A549 (cell line): ENCODE results near the gene TTC13. TPM values are rescaled to one million over a fixed set of nuclear protein-coding genes. Genes with fewer than 3 reads are reported as not detected.

ENCODE experiments used
- ATAC-seq, 2 experiments: fragments of 200-7000 bp in 1 of 2; fragments of >200 bp in 1 of 2; cut with Nextera tagmentation in 1 of 2; cut with Tn5 transposase in 1 of 2; 3 replicates each; pipeline versions ENCODE4 v1.8.0 to v1.9.1; 2018 to 2020; ENCODE audit warnings: mild to moderate bottlenecking in 1 of 2, moderate library complexity in 1 of 2
- CTCF ChIA-PET: fragments of 300-600 bp; sonication (Branson Sonifier 250); formaldehyde crosslinking; extraction: SDS; loops from one replicate; lab custom pipeline; 2021; ENCODE audit warnings: antibody characterized with exemption, inconsistent platforms; lab: Yijun Ruan, JAX
- POLR2A ChIA-PET: fragments of 350-600 bp; formaldehyde crosslinking; extraction: SDS; loops from one replicate; lab custom pipeline; 2021; ENCODE audit warnings: antibody characterized with exemption, inconsistent platforms; lab: Yijun Ruan, JAX
- DNase-seq, 2 experiments: peaks; one replicate each; pipeline versions ENCODE4 v3.0.0 to v3.0.0-alpha.2; 2011 to 2016; ENCODE audit warnings: low read depth in 1 of 2, low spot score in 1 of 2
- FAIRE-seq: peaks from 2 replicates; lab custom pipeline; 2011; peaks lifted over from hg19 to GRCh38; lab: Jason Lieb, UNC
- H3K27ac ChIP-seq, 2 experiments: fragments of >200 bp; sonication (Bioruptor Twin); formaldehyde crosslinking; 3 replicates each; pipeline ENCODE4 v1.5.1; 2016 to 2017
- H3K4me1 ChIP-seq: fragments of >200 bp; sonication (Bioruptor Twin); formaldehyde crosslinking; 3 replicates; pipeline ENCODE4 v1.6.1; 2016
- H3K4me2 ChIP-seq: fragments of >200 bp; sonication (Bioruptor Twin); formaldehyde crosslinking; 3 replicates; pipeline ENCODE4 v1.6.1; 2016
- H3K4me3 ChIP-seq: fragments of >200 bp; sonication (Bioruptor Twin); formaldehyde crosslinking; 3 replicates; pipeline ENCODE4 v1.5.1; 2016
- H3K9me3 ChIP-seq: fragments of >200 bp; sonication (Bioruptor Twin); formaldehyde crosslinking; 3 replicates; pipeline ENCODE4 v1.6.1; 2016
- BCL3 ChIP-seq: fragments of >200 bp; sonication (Bioruptor Twin); formaldehyde crosslinking; IDR thresholded peaks from 3 replicates; pipeline ENCODE4 v1.6.1; 2016
- CEBPB ChIP-seq, 2 experiments: fragments of >200 bp in 1 of 2; sonication (Bioruptor Twin) in 1 of 2; formaldehyde crosslinking in 1 of 2; IDR thresholded peaks; 2 replicates each; pipeline ENCODE4 v1.6.1; 2012 to 2016
- CHD4 ChIP-seq: fragments of 200-600 bp; sonication (generic); IDR thresholded peaks from 2 replicates; pipeline ENCODE4 v1.6.1; 2016; ENCODE audit warnings: antibody characterized with exemption, mild to moderate bottlenecking, borderline replicate concordance
- EHF ChIP-seq: fragments of 250-450 bp; sonication (Bioruptor Pico); IDR thresholded peaks from 2 replicates; pipeline ENCODE4 v1.5.0; 2020; ENCODE audit warnings: mild to moderate bottlenecking
- EHMT2 ChIP-seq: fragments of 200-600 bp; sonication (generic); IDR thresholded peaks from 2 replicates; pipeline ENCODE4 v1.6.1; 2016; ENCODE audit warnings: antibody characterized with exemption, low read depth, mild to moderate bottlenecking, moderate library complexity
- EP300 ChIP-seq, 2 experiments: fragments of >200 bp; sonication (Bioruptor Twin); formaldehyde crosslinking; IDR thresholded peaks; 2 replicates in 1 of 2; 3 replicates in 1 of 2; pipeline ENCODE4 v1.6.1; 2016 to 2017
- ESRRA ChIP-seq: fragments of 150-350 bp; IDR thresholded peaks from 2 replicates; pipeline ENCODE4 v1.6.1; 2014; ENCODE audit warnings: mild to moderate bottlenecking, low read length, borderline replicate concordance
- FOSB ChIP-seq: fragments of 250-450 bp; sonication (Bioruptor Pico); IDR thresholded peaks from 2 replicates; pipeline ENCODE4 v1.5.0; 2020; ENCODE audit warnings: mild to moderate bottlenecking, moderate library complexity
- HDAC2 ChIP-seq: fragments of 200-600 bp; sonication (generic); IDR thresholded peaks from 2 replicates; pipeline ENCODE4 v1.6.1; 2016
- HES2 ChIP-seq: fragments of >200 bp; sonication (Bioruptor Twin); formaldehyde crosslinking; IDR thresholded peaks from 2 replicates; pipeline ENCODE4 v1.6.1; 2016
- HOXB5 ChIP-seq: fragments of 250-450 bp; sonication (Bioruptor Pico); IDR thresholded peaks from 2 replicates; pipeline ENCODE4 v1.5.0; 2020; ENCODE audit warnings: mild to moderate bottlenecking, moderate library complexity
- JUN ChIP-seq, 2 experiments: fragments of >200 bp; sonication (Bioruptor Twin); formaldehyde crosslinking; IDR thresholded peaks; 2 replicates in 1 of 2; 3 replicates in 1 of 2; pipeline ENCODE4 v1.6.1; 2016 to 2017
- JUNB ChIP-seq: fragments of >200 bp; sonication (Bioruptor Twin); formaldehyde crosslinking; IDR thresholded peaks from 2 replicates; pipeline ENCODE4 v1.6.1; 2016
- KDM1A ChIP-seq: fragments of 200-600 bp; sonication (generic); IDR thresholded peaks from 2 replicates; pipeline ENCODE4 v1.6.1; 2016; ENCODE audit warnings: low read depth, mild to moderate bottlenecking
- MAFK ChIP-seq: fragments of 450-650 bp; IDR thresholded peaks from 2 replicates; pipeline ENCODE4 v1.6.1; 2014; ENCODE audit not compliant: partially characterized antibody
- MAX ChIP-seq: IDR thresholded peaks from 2 replicates; pipeline ENCODE4 v1.6.1; 2012
- MAZ ChIP-seq: fragments of 150-350 bp; IDR thresholded peaks from 2 replicates; pipeline ENCODE4 v1.6.1; 2014; ENCODE audit warnings: antibody characterized with exemption, low read depth, low read length, borderline replicate concordance
- MYC ChIP-seq: IDR thresholded peaks from 2 replicates; pipeline ENCODE4 v1.6.1; 2012; ENCODE audit warnings: mild to moderate bottlenecking, inconsistent platforms, low read length, improper control_type of control experiment, borderline replicate concordance
- NPAS2 ChIP-seq: fragments of 250-450 bp; sonication (Bioruptor Pico); IDR thresholded peaks from 2 replicates; pipeline ENCODE4 v1.8.0; 2022; ENCODE audit warnings: mild to moderate bottlenecking, moderate library complexity, borderline replicate concordance
- POLR2AphosphoS2 ChIP-seq: conservative IDR thresholded peaks from 2 replicates; pipeline ENCODE4 v1.6.1; 2012; ENCODE audit warnings: low read length, improper control_type of control experiment, inconsistent platforms
- RARB ChIP-seq: fragments of 250-450 bp; sonication (Bioruptor Pico); IDR thresholded peaks from 2 replicates; pipeline ENCODE4 v1.8.0; 2021; ENCODE audit warnings: mild to moderate bottlenecking, moderate library complexity
- RNF2 ChIP-seq: fragments of 200-600 bp; sonication (generic); IDR thresholded peaks from 2 replicates; pipeline ENCODE4 v1.6.1; 2016; ENCODE audit warnings: low read depth, mild to moderate bottlenecking, antibody characterized with exemption, moderate library complexity, borderline replicate concordance
- SMC3 ChIP-seq: fragments of >200 bp; sonication (Bioruptor Twin); formaldehyde crosslinking; IDR thresholded peaks from 3 replicates; pipeline ENCODE4 v1.6.1; 2018; ENCODE audit warnings: inconsistent platforms
- SREBF2 ChIP-seq: fragments of 450-650 bp; IDR thresholded peaks from 2 replicates; pipeline ENCODE4 v1.6.1; 2014; ENCODE audit warnings: mild to moderate bottlenecking, moderate library complexity
- TP53 ChIP-seq: fragments of 250-450 bp; sonication (Bioruptor Pico); IDR thresholded peaks from 2 replicates; pipeline ENCODE4 v1.5.0; 2021; ENCODE audit warnings: mild to moderate bottlenecking, moderate library complexity
- ZNF302 ChIP-seq: fragments of 250-450 bp; sonication (Bioruptor Pico); IDR thresholded peaks from 2 replicates; pipeline ENCODE4 v1.9.0; 2021; ENCODE audit warnings: inconsistent platforms, mild to moderate bottlenecking, moderate library complexity
- WGBS: methylation state at CpG from one replicate; pipeline ENCODE4 v1.1.6; 2017; ENCODE audit errors: missing lambda C conversion rate; 5-methylcytosine and 5-hydroxymethylcytosine counted together
- polyA plus RNA-seq, 4 experiments: library from polyadenylated mRNA; depleted of rRNA in 3 of 4; stranded (reverse); fragments of >200 nt; fragmentation: RNase III in 1 of 4; extraction: RNeasy Plus Mini Kit Qiagen cat#74134 plus additional on column Dnase treatment in 1 of 4; gene quantifications; 2 replicates in 3 of 4; 3 replicates in 1 of 4; pipeline ENCODE4 v1.2.3, GENCODE V29; 2011 to 2017
- TF ChIP-seq, protein P1 (sequence below): IDR thresholded peaks from 2 replicates; pipeline ENCODE4 v1.6.1; 2012; ENCODE audit warnings: low read depth, borderline replicate concordance
- TF ChIP-seq, protein P2 (sequence below): fragments of 150-350 bp; IDR thresholded peaks from 2 replicates; pipeline ENCODE4 v1.6.1; 2014; ENCODE audit warnings: low read depth, mild to moderate bottlenecking, low read length
- TF ChIP-seq, protein P3 (sequence below): fragments of 200-600 bp; sonication (generic); IDR thresholded peaks from 2 replicates; pipeline ENCODE4 v1.6.1; 2016; ENCODE audit warnings: antibody characterized with exemption, mild to moderate bottlenecking, moderate library complexity

The TTC13 gene
- polyA plus RNA-seq, 2 of the 4 experiments (the other 2 are of a cell fraction): 12.5 to 22.7 TPM

DNA sequence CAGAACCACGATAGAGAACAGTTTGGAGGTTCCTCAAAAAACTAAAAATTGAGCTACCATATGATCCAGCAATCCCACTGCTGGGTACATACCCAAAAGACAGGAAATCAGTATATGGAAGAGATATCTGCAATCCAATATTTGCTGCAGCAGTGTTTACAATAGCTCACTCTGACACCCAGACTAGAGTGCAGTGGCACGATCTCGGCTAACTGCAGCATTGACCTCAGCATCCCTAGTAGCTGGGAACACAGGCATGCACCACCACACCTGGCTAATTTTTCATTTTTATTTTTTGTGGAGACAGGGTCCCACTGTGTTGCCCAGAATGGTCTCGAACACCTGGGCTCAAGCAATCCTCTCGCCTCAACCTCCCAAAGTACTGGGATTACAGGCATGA is 13.1 kb downstream of the TTC13 start:
- H3K27ac ChIP-seq: no peak overlapping the region
- FAIRE-seq (no peak), ATAC-seq (no peak), DNase-seq (no peak)
- CTCF ChIA-PET: no interaction called here
- H3K4me2 ChIP-seq: no peak overlapping the region
- no peaks in the 10 kb centered on the region for H3K9me3 ChIP-seq
- H3K4me3 ChIP-seq: no peak overlapping the region
- TF ChIP-seq POLR2AphosphoS2 (no peak), TP53 (CRISPR knock-in tag) (no peak), EHF (CRISPR knock-in tag) (no peak), ESRRA (no peak), FOSB (CRISPR knock-in tag) (no peak), ZNF302 (CRISPR knock-in tag) (no peak), SREBF2 (no peak), EHMT2 (no peak), CHD4 (no peak), EP300 (IDR thresholded peaks at IDR 0.05) (no peak), MAFK (no peak), RARB (CRISPR knock-in tag) (no peak), RNF2 (no peak), CEBPB (IDR thresholded peaks at IDR 0.05) (no peak)
- TF ChIP-seq, protein P1, sequence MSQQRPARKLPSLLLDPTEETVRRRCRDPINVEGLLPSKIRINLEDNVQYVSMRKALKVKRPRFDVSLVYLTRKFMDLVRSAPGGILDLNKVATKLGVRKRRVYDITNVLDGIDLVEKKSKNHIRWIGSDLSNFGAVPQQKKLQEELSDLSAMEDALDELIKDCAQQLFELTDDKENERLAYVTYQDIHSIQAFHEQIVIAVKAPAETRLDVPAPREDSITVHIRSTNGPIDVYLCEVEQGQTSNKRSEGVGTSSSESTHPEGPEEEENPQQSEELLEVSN: no peak
- TF ChIP-seq, protein P2, sequence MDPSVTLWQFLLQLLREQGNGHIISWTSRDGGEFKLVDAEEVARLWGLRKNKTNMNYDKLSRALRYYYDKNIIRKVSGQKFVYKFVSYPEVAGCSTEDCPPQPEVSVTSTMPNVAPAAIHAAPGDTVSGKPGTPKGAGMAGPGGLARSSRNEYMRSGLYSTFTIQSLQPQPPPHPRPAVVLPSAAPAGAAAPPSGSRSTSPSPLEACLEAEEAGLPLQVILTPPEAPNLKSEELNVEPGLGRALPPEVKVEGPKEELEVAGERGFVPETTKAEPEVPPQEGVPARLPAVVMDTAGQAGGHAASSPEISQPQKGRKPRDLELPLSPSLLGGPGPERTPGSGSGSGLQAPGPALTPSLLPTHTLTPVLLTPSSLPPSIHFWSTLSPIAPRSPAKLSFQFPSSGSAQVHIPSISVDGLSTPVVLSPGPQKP: no peak
- WGBS: 92% methylated on average over 5 of the region's 5 CpGs
- H3K4me1 ChIP-seq: no peaks in the 10 kb centered on the region
- POLR2A ChIA-PET: no interaction called here

DNA sequence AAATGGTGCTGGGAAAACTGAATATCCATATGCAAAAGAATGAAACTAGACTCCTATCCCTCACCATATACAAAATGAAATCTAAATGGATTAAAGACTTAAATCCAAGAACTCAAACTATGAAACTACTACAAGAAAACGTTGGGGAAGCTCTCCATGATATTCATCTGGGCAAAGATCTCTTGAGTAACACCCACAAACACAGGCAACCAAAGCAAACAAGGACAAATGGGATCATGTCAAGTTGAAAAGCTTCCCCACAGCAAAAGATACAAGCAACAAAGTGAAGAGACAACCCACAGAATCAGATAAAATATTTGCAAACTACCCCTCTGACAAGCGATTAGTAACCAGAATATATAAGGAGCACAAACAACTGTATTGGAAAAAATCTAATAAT is 13.8 kb downstream of the TTC13 start:
- Histone ChIP-seq H3K4me3 (no peak overlapping the region), H3K4me2 (no peak overlapping the region), H3K4me1 (no peaks in the 10 kb centered on the region), H3K27ac (no peak overlapping the region), H3K9me3 (no peaks in the 10 kb centered on the region)
- DNase-seq: no peak
- FAIRE-seq: no peak
- ChIA-PET CTCF (no interaction called here), POLR2A (no interaction called here)
- 48% methylated on average over 2 of the region's 2 CpGs for WGBS
- TF ChIP-seq JUN (IDR thresholded peaks at IDR 0.05): no peak
- TF ChIP-seq MAZ: no peak
- TF ChIP-seq MYC: no peak
- TF ChIP-seq, protein P3, sequence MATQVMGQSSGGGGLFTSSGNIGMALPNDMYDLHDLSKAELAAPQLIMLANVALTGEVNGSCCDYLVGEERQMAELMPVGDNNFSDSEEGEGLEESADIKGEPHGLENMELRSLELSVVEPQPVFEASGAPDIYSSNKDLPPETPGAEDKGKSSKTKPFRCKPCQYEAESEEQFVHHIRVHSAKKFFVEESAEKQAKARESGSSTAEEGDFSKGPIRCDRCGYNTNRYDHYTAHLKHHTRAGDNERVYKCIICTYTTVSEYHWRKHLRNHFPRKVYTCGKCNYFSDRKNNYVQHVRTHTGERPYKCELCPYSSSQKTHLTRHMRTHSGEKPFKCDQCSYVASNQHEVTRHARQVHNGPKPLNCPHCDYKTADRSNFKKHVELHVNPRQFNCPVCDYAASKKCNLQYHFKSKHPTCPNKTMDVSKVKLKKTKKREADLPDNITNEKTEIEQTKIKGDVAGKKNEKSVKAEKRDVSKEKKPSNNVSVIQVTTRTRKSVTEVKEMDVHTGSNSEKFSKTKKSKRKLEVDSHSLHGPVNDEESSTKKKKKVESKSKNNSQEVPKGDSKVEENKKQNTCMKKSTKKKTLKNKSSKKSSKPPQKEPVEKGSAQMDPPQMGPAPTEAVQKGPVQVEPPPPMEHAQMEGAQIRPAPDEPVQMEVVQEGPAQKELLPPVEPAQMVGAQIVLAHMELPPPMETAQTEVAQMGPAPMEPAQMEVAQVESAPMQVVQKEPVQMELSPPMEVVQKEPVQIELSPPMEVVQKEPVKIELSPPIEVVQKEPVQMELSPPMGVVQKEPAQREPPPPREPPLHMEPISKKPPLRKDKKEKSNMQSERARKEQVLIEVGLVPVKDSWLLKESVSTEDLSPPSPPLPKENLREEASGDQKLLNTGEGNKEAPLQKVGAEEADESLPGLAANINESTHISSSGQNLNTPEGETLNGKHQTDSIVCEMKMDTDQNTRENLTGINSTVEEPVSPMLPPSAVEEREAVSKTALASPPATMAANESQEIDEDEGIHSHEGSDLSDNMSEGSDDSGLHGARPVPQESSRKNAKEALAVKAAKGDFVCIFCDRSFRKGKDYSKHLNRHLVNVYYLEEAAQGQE: no peak
- ATAC-seq: no peak

DNA sequence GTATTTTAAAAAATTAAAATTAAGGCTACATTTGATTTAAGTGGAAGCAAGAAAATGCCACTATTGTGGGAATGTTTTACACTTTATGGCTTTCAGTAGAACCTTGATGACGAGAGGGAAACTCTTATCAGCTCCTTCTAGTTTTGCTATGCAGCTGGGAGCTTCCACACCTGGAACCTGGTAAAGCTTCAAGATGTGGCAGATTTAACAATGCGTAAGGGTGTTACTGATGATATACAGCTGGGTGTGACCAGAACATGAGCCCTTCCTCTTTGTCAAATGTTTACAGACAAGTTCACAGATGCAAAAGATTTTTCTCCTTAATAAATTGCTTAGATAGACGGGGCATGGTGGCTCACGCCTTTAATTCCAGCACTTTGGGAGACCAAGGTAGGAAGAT is 20.3 kb downstream of the TTC13 start:
- no peak overlapping the region for H3K4me2 ChIP-seq
- TF ChIP-seq TP53 (CRISPR knock-in tag) (no peak), JUNB (no peak), KDM1A (no peak), CEBPB (IDR thresholded peaks at IDR 0.05) (no peak), MAX (no peak), HES2 (no peak), NPAS2 (CRISPR knock-in tag) (no peak), BCL3 (no peak), SMC3 (no peak), HDAC2 (no peak), HOXB5 (CRISPR knock-in tag) (no peak)
- TF ChIP-seq, protein P2: no peak
- H3K4me3 ChIP-seq: no peak overlapping the region
- ATAC-seq: no peak
- ChIA-PET POLR2A (no interaction called here), CTCF (interaction anchor here (0.6 to 1.7 kb wide), 3 partner anchors 9 to 589 kb away, joined by 3 to 6 read pairs (median 5); no protein-coding TSS in a partner anchor)
- no peaks in the 10 kb centered on the region for H3K9me3 ChIP-seq
- no peak for DNase-seq
- H3K4me1 ChIP-seq: no peaks in the 10 kb centered on the region
- H3K27ac ChIP-seq: no peak overlapping the region
- no peak for FAIRE-seq
- 95% methylated on average over 4 of the region's 4 CpGs for WGBS
